ENCODE results near the gene DAB2IP.

DAB2IP gene

DNA sequence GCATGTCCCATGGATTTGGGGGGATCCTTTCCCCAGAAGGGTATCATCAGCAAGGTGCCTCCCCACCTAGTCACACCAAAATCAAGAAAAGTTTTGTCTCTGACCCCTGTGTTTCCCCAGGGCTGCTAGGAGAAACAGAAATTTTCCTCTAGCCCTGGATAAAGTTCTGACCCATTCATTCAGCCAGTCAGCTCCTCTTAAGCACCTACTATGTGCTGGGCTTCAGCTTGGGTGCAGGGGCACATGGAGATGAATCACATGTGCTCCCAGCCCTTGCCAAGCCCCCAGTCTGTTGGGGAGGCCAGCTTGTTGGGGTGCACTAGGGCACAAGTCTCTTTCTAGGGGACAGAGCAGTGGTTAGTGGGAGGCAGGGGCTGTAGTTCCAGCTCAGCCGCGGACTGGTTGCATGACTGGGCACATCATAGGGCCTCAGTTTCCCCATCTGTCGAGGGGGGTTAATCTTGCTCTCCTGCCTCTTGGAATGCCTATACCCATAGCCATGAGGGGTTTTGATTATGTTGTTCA lies 3.9 kb downstream of the DAB2IP start:
- no peak for TF ChIP-seq CTCF (IDR thresholded peaks at IDR 0.05; ENCODE audit: insufficient read depth, low read depth, low read length, missing control alignments)
- no peak for DNase-seq (ENCODE audit: low read depth)
- no peak overlapping the region for H3K4me3 ChIP-seq (ENCODE audit: low read length)

DNA sequence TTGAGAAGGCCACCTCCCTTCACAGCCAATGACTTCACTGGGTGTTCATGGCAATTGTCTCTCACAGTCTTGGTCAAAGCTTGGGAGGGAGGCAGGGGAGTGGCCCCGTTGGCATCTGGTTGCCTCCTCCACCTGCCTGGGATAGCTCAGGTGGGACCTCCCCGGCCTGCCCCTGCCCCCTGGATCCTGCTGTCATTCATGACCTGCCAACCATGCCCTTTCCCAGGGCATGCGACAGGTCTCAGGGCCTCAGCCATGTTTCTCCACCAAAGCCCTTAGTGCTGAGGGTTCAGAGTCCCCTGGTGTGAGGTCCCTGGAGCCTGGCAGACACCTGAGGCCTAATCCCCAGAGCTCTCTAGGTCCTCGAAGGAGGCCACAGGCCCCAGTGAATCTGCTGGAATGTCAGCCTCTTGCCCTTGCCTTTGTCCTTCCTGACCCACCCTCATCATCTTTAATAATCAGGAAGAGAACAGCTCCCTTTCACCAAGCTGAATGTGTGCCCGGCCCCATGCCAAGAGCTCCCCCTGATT lies 5.6 kb downstream of the DAB2IP start:
- no peak for TF ChIP-seq CTCF (IDR thresholded peaks at IDR 0.05; ENCODE audit: insufficient read depth, low read depth, low read length, missing control alignments)
- no peak overlapping the region for H3K4me3 ChIP-seq (ENCODE audit: low read length)

GRCh38 chr9:121658166-121658565 lies 6.7 kb downstream of the DAB2IP start:
- no peak for TF ChIP-seq CTCF (IDR thresholded peaks at IDR 0.05; ENCODE audit: insufficient read depth, low read depth, low read length, missing control alignments)
- DNase-seq (ENCODE audit: low read depth), result no peak
- no peak overlapping the region for H3K4me3 ChIP-seq (ENCODE audit: low read length)

More for the DNA sequence above, 5.6 kb downstream of the DAB2IP start:
- DNase-seq (ENCODE audit: low read depth), result no peak

- no peak for DNase-seq (ENCODE audit: low read depth)
- TF ChIP-seq CTCF (IDR thresholded peaks at IDR 0.05; ENCODE audit: insufficient read depth, low read depth, low read length, missing control alignments), result no peak
- no peak overlapping the region for H3K4me3 ChIP-seq (ENCODE audit: low read length)
Observed at GRCh38 chr9:121658591-121658990, 7.2 kb downstream of the DAB2IP start.

DNA sequence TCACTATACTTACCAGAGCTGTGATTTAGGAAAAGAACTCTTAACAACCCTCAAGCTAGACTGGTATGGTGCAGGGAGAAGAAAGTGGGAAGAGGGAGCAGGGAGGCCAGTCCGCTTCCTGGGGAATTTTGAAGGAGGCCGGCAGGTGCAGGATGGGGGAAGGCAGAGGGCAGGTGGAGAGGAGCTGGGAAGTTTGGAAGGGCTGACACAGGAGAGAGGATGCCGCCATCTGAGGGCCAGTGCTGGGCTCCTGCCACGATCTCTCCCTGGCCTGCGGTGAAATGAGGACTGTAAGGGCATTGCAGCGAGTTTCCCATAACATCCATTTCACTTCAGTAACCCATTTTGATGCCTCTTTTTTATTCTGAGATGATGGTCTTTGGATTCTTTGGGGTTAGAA lies 8.9 kb downstream of the DAB2IP start:
- H3K4me3 ChIP-seq (ENCODE audit: low read length), result no peak overlapping the region
- no peak for DNase-seq (ENCODE audit: low read depth)
- no peak for TF ChIP-seq CTCF (IDR thresholded peaks at IDR 0.05; ENCODE audit: insufficient read depth, low read depth, low read length, missing control alignments)

DNA sequence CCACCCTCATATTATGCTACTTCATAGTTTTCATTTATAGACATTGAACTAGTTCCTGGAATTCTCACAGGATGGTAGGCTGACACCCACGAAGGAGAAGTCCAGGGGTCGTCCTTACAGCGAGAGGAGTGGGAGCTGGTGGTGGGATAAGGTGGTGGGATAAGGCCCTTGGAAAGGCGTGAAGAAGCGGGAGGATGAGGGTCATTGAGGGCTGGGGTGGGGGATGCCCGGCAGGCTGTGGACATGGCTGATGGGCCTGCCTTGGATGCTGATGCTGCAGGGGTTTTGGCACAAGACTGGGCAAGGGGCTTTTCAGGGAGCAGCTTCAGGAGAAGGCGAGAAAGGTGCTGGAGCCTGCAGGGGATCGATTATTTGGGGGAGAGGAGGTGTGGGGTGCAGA lies 9.4 kb downstream of the DAB2IP start:
- TF ChIP-seq CTCF (IDR thresholded peaks at IDR 0.05; ENCODE audit: insufficient read depth, low read depth, low read length, missing control alignments), result no peak
- no peak overlapping the region for H3K4me3 ChIP-seq (ENCODE audit: low read length)
- no peak for DNase-seq (ENCODE audit: low read depth)

DNA sequence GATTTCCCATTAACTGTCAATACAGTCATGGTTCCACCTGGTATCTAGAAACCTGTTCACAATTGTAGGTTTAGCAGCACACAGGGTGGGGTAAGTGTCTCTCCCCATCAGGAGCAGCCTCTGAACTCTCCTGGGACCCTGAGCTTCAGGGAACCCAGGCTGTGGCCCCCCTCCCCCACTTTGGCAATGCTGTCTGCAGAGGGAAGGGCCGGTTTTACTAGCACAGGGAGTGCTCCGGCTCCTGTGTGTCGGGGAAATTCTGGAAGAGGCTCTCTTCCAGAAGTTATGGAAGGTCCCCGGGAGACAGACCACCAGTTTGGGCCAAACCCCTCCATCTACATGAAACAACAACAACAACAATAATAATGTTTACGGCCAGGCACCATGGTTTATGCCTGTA lies 9.9 kb downstream of the DAB2IP start:
- TF ChIP-seq CTCF (IDR thresholded peaks at IDR 0.05; ENCODE audit: insufficient read depth, low read depth, low read length, missing control alignments), result no peak
- H3K4me3 ChIP-seq (ENCODE audit: low read length), result no peak overlapping the region
- no peak for DNase-seq (ENCODE audit: low read depth)
